Caco-2 (cell line): Measurements from ENCODE around the gene TUBGCP6. TPM values are rescaled to one million over a fixed set of nuclear protein-coding genes. Genes with fewer than 3 reads are reported as not detected.

Experiments used
- BruUV-seq: library from RNA; stranded (reverse); fragments of 400-500 nt; replicated peaks from 2 replicates; lab custom pipeline; 2021; lab: Mats Ljungman, UMichigan
- CTCF ChIA-PET: fragments of 300-600 bp; sonication (Branson Sonifier 250); formaldehyde crosslinking; loops from one replicate; lab custom pipeline; 2022; ENCODE audit warnings: antibody characterized with exemption; lab: Charles Lee
- POLR2A ChIA-PET: fragments of 300-600 bp; sonication (Branson Sonifier 250); formaldehyde crosslinking; loops from one replicate; lab custom pipeline; 2022; ENCODE audit warnings: antibody characterized with exemption; lab: Charles Lee
- DNase-seq, 2 experiments: peaks; one replicate each; pipeline versions ENCODE4 v3.0.0 to v3.0.0-alpha.2; 2020 to 2022
- H3K27me3 ChIP-seq: replicated peaks from 2 replicates; pipeline ENCODE4 v1.6.0; 2011; ENCODE audit warnings: low read length; ENCODE audit not compliant: control insufficient read depth, insufficient read depth
- H3K36me3 ChIP-seq: 2 replicates; pipeline ENCODE4 v1.5.1; 2011; ENCODE audit warnings: low read length; ENCODE audit not compliant: control insufficient read depth, insufficient read depth
- H3K4me1 ChIP-seq: fragments of 250-450 bp; sonication (Bioruptor Pico); 2 replicates; pipeline ENCODE4 v1.5.1; 2020; ENCODE audit warnings: mild to moderate bottlenecking
- H3K4me3 ChIP-seq: 2 replicates; pipeline ENCODE4 v1.5.1; 2011; ENCODE audit warnings: low read depth, mild to moderate bottlenecking, control low read depth, low read length
- H3K9me3 ChIP-seq: fragments of 250-450 bp; sonication (Bioruptor Pico); 2 replicates; pipeline ENCODE4 v1.5.1; 2020; ENCODE audit warnings: mild to moderate bottlenecking, moderate library complexity
- H3K27ac Mint-ChIP-seq: one replicate; pipeline ENCODE4 v1.8.0; 2022; ENCODE audit warnings: mixed read lengths; ENCODE audit not compliant: unreplicated experiment
- H3K27me3 Mint-ChIP-seq: one replicate; pipeline ENCODE4 v1.8.0; 2022; ENCODE audit warnings: mixed read lengths; ENCODE audit not compliant: insufficient read depth, unreplicated experiment
- H3K36me3 Mint-ChIP-seq: one replicate; pipeline ENCODE4 v1.8.0; 2022; ENCODE audit warnings: mild to moderate bottlenecking, mixed read lengths; ENCODE audit not compliant: insufficient read depth, unreplicated experiment
- H3K4me1 Mint-ChIP-seq: one replicate; pipeline ENCODE4 v1.8.0; 2022; ENCODE audit warnings: low read depth, mixed read lengths; ENCODE audit not compliant: unreplicated experiment
- H3K4me3 Mint-ChIP-seq: one replicate; pipeline ENCODE4 v1.8.0; 2022; ENCODE audit warnings: mild to moderate bottlenecking, moderate library complexity, mixed read lengths; ENCODE audit not compliant: unreplicated experiment
- H3K9me3 Mint-ChIP-seq: one replicate; pipeline ENCODE4 v1.8.0; 2022; ENCODE audit warnings: mixed read lengths; ENCODE audit not compliant: unreplicated experiment
- intact Hi-C: fragments of 100-400 bp; cut with micrococcal nuclease; formaldehyde crosslinking; loops from one replicate; pipeline ENCODE4 v1.10.0; 2022; ENCODE audit not compliant: unreplicated experiment
- total RNA-seq: library from RNA; stranded (reverse); gene quantifications from 2 replicates; pipeline ENCODE4 v1.2.3, GENCODE V29; 2022
- TF ChIP-seq, protein P1 (sequence below), 2 experiments: fragments of 200-600 bp in 1 of 2; IDR thresholded peaks; 1 replicate in 1 of 2; 2 replicates in 1 of 2; pipeline versions ENCODE4 v1.5.1 to v1.8.0; 2011 to 2022; ENCODE audit warnings: antibody characterized with exemption in 1 of 2, control low read depth in 1 of 2, inconsistent platforms in 1 of 2, low read depth in 1 of 2, low read length in 1 of 2, mild to moderate bottlenecking in 1 of 2, moderate library complexity in 1 of 2; ENCODE audit not compliant: insufficient read depth in 1 of 2, severe bottlenecking in 1 of 2, unreplicated experiment in 1 of 2

TUBGCP6 gene
- total RNA-seq, 1 experiment from 2014 or later = 29.3 TPM

DNA sequence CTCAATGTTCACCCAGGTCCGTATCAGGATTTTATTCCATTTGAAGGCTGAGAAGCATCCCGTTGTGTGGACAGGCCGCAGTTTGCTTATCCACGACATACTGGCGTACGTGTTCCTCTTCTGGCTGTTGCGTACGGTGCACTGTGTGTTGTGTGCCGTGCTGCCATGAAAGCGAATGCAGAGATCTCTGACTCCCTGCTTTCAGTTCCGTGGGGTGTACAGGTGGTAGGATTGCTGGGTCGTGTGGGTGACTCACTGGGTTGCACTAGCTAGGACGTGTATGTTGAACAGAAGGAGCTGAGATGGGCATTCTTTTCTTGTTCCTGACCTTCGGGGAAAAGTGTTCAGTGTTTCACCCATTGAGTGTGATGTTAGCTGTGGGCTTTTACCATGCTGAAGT is 33.7 kb downstream of the TUBGCP6 start:
- Mint-ChIP-seq H3K4me1 (peaks cover 6% of the 10 kb centered on the region), H3K9me3 (no peaks in the 10 kb centered on the region), H3K4me3 (no peak overlapping the region), H3K27me3 (no peaks in the 10 kb centered on the region), H3K36me3 (peaks cover 71% of the 10 kb centered on the region), H3K27ac (no peak overlapping the region)
- Histone ChIP-seq H3K4me1 (no peaks in the 10 kb centered on the region), H3K4me3 (no peak overlapping the region), H3K36me3 (no peaks in the 10 kb centered on the region; the same call in 1 of the 2 replicates), H3K27me3 (no peaks in the 10 kb centered on the region), H3K9me3 (no peaks in the 10 kb centered on the region)
- POLR2A ChIA-PET = no interaction called here
- TF ChIP-seq, protein P1, sequence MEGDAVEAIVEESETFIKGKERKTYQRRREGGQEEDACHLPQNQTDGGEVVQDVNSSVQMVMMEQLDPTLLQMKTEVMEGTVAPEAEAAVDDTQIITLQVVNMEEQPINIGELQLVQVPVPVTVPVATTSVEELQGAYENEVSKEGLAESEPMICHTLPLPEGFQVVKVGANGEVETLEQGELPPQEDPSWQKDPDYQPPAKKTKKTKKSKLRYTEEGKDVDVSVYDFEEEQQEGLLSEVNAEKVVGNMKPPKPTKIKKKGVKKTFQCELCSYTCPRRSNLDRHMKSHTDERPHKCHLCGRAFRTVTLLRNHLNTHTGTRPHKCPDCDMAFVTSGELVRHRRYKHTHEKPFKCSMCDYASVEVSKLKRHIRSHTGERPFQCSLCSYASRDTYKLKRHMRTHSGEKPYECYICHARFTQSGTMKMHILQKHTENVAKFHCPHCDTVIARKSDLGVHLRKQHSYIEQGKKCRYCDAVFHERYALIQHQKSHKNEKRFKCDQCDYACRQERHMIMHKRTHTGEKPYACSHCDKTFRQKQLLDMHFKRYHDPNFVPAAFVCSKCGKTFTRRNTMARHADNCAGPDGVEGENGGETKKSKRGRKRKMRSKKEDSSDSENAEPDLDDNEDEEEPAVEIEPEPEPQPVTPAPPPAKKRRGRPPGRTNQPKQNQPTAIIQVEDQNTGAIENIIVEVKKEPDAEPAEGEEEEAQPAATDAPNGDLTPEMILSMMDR (IDR thresholded peaks at IDR 0.05; ENCODE audit: insufficient read depth in 1 of 2, low read depth in 1 of 2, low read length in 1 of 2, severe bottlenecking in 1 of 2, unreplicated experiment in 1 of 2) = no peak
- DNase-seq = no peak
- BruUV-seq = no TSS peak
- CTCF ChIA-PET = no interaction called here
- intact Hi-C loops = no loop called here

DNA sequence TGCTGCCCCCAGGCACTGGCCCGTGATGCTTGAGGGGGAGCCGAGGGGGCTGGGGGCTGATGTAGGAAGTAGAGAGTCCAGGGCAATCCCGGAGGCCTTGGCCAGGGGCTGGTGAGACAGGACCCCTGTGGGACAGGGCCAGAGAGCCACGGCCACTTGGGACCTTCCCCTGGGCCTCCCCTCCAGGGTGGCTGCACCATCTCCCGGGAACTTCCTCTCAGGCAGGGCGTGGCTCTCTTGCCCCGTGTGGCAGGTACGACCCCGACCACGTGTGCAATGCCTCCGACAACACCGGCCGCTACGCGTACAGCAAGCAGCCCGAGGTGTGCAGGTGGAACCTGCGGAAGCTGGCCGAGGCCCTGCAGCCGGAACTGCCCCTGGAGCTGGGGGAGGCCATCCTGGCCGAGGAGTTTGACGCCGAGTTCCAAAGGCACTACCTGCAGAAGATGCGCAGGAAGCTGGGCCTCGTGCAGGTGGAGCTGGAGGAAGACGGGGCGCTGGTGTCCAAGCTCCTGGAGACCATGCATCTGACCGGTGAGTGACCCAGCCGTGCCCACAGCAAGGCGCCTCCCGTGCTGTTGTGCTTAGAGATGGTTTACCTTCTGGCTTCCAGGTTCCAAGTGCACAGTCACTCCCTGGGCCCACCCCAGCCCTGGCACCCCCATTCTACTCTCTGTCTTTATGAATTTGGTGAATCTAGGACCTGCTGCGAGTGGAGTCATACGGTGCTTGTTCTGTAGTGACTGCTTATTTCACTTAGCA is 34.3 kb downstream of the TUBGCP6 start:
- TF ChIP-seq, protein P1 (IDR thresholded peaks at IDR 0.05; ENCODE audit: insufficient read depth in 1 of 2, low read depth in 1 of 2, low read length in 1 of 2, severe bottlenecking in 1 of 2, unreplicated experiment in 1 of 2) = no peak
- Histone ChIP-seq H3K36me3 (no peaks in the 10 kb centered on the region; the same call in 1 of the 2 replicates), H3K9me3 (no peaks in the 10 kb centered on the region), H3K4me1 (no peaks in the 10 kb centered on the region), H3K4me3 (no peak overlapping the region), H3K27me3 (no peaks in the 10 kb centered on the region)
- H3K4me3 Mint-ChIP-seq = no peak overlapping the region
- intact Hi-C loops = loop anchor here (1.0 kb wide), 1 partner anchor 61 kb away; no protein-coding TSS in a partner anchor
- peaks cover 65% of the 10 kb centered on the region for H3K36me3 Mint-ChIP-seq
- CTCF ChIA-PET = no interaction called here
- POLR2A ChIA-PET = no interaction called here
- peaks cover 6% of the 10 kb centered on the region for H3K4me1 Mint-ChIP-seq
- no TSS peak for BruUV-seq
- no peaks in the 10 kb centered on the region for H3K27me3 Mint-ChIP-seq
- peak overlapping the region; percentile 55 for H3K27ac Mint-ChIP-seq
- no peak for DNase-seq
- H3K9me3 Mint-ChIP-seq = no peaks in the 10 kb centered on the region

DNA sequence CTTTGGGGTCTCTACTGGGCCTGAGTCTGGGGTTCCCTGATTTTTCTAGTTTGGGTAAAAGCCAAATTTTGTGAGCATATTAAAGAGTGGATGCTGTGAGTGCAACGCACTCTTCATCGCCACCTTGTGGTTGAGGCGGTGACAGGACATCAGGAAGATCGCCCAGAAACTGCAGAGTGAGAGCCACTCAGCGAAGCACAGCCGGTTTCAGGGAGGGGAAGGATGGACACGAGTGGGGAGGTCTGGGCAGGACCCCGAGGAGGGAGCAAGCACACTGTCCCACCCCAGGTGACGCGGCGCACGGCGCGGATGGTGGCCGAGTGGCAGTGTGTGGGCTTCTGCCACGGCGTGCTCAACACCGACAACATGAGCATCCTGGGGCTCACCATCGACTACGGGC is 34.9 kb downstream of the TUBGCP6 start:
- no peaks in the 10 kb centered on the region for H3K9me3 ChIP-seq
- intact Hi-C loops = loop anchor here (1.0 kb wide), 1 partner anchor 61 kb away; no protein-coding TSS in a partner anchor
- Mint-ChIP-seq H3K36me3 (peaks cover 62% of the 10 kb centered on the region), H3K4me3 (no peak overlapping the region), H3K27ac (peak overlapping the region; percentile 55), H3K27me3 (no peaks in the 10 kb centered on the region), H3K4me1 (peaks cover 10% of the 10 kb centered on the region), H3K9me3 (no peaks in the 10 kb centered on the region)
- H3K36me3 ChIP-seq = no peaks in the 10 kb centered on the region; the same call in 1 of the 2 replicates
- TF ChIP-seq, protein P1 (IDR thresholded peaks at IDR 0.05; ENCODE audit: insufficient read depth in 1 of 2, low read depth in 1 of 2, low read length in 1 of 2, severe bottlenecking in 1 of 2, unreplicated experiment in 1 of 2) = peak; percentile 82 to 86
- no TSS peak for BruUV-seq
- H3K4me1 ChIP-seq = no peaks in the 10 kb centered on the region
- ChIA-PET POLR2A (no interaction called here), CTCF (no interaction called here)
- peak in 1 of 2 experiments; percentile 67 for DNase-seq
- no peak overlapping the region for H3K4me3 ChIP-seq
- no peaks in the 10 kb centered on the region for H3K27me3 ChIP-seq
